Cardiac fibroblast (primary cell): ENCODE data around the gene PGAM2.

ENCODE experiments used
- DNase-seq, 2 donors: peaks; one replicate each; pipeline versions ENCODE4 v3.0.0 to v3.0.0-alpha.2; 2010; ENCODE audit warnings: low read depth in 2 of 2
- H3K4me3 ChIP-seq, 2 donors: replicated peaks in 1 of 2; 1 replicate in 1 of 2; 2 replicates in 1 of 2; pipeline ENCODE4 v1.5.1; 2011; ENCODE audit warnings: low read depth in 2 of 2, low read length in 2 of 2, mild to moderate bottlenecking in 2 of 2, moderate library complexity in 1 of 2
- TF ChIP-seq, protein P1 (sequence below): IDR thresholded peaks from one replicate; pipeline ENCODE4 v1.5.1; 2011; ENCODE audit warnings: low read depth, mild to moderate bottlenecking, low read length, inconsistent platforms

Gene PGAM2

DNA sequence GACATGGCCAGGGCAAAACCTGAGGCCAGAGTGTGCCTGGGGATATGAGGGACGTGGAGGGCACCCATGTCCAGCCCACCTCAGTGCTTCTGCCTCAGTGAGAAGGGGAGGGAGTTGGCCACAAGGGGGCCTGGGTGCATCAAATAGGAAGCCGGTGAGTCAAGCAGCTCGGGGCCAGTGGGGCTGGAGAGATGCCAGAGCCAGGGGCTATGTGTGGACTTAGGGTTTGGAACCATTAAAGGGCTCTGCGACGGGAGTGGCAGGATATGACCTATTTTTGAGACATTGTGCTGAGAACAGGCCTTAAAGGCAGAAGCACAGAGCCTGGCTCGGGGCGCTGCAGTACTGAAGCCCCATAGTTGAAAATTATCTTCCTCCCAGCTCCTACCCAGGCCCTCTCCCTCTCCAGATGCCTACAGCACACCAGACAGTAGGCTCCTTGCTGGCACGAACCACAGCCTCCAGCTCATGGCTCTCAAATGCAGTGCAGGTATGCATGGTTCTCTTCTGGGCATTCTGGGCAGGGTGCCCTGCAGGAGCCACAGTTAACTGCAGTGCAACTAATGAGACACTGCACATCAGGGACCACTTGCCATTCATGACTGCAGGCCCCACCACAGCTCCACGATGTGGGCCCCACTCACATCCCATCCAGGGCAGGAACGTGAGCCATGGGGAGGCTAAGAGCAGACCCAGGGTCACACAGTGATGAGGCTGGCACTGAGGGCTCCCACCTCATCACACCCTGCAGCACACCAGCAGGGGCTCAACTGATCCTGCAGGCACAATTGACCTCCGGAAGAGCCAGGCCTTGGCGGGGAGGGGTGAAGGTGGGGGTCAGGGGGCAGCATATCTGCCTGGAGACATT, 7.2 kb upstream of the PGAM2 start:
- peak; percentile 90 to 91 for DNase-seq
- no peak overlapping the region for H3K4me3 ChIP-seq

DNA sequence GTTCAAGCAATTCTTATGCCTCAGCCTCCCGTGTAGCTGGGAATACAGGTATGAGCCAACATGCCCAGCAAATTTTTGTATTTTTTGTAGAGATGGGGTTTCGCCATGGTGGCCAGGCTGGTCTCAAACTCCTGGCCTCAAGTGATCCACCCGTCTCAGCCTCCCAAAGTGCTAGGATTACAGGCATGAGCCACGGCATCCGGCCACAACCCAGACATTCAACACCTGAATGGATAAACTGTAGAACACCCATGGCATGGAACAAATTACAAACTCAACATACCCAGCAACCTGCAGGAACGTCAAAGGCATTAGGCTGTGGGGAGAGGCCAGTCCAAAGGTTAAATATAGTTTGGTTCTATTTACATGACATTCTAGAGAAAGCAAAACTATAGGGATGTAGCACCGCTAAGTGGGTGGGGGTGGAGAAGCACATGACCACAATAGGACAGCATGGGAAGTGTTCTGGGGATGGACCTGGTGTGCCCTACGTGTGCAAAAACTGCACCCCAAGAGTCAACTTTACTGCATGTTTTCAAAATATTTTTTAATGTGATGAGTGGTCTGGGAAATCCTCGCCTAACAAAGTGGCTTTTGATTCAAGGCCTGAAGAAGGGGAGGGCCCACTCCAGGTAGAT, 6.5 kb upstream of the PGAM2 start:
- no peak overlapping the region for H3K4me3 ChIP-seq
- no peak for DNase-seq
- TF ChIP-seq, protein P1, sequence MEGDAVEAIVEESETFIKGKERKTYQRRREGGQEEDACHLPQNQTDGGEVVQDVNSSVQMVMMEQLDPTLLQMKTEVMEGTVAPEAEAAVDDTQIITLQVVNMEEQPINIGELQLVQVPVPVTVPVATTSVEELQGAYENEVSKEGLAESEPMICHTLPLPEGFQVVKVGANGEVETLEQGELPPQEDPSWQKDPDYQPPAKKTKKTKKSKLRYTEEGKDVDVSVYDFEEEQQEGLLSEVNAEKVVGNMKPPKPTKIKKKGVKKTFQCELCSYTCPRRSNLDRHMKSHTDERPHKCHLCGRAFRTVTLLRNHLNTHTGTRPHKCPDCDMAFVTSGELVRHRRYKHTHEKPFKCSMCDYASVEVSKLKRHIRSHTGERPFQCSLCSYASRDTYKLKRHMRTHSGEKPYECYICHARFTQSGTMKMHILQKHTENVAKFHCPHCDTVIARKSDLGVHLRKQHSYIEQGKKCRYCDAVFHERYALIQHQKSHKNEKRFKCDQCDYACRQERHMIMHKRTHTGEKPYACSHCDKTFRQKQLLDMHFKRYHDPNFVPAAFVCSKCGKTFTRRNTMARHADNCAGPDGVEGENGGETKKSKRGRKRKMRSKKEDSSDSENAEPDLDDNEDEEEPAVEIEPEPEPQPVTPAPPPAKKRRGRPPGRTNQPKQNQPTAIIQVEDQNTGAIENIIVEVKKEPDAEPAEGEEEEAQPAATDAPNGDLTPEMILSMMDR, result no peak

More for the DNA sequence above, 7.2 kb upstream of the PGAM2 start:
- TF ChIP-seq, protein P1, result peak; percentile 93

DNA sequence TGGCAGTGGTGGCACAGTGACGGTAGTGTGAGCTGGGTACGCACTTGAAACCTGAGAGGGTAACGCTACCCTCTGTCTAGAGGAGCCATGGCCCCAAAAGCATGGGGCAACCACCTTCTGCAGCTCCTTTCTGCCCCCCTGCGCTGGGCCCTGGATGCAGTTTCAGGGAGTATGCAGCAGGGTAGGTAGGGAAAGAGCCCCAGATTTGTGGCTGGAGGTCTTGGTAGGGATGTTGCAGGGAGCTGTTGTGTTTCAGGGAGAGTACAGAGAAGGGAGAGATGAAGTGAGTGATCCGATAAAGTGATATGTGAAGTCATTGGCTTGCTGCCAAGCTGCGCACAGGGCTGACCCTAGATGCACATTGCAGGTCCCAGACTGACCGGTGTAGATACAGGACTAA, 2.7 kb upstream of the PGAM2 start:
- TF ChIP-seq, protein P1, result no peak
- no peak for DNase-seq
- no peak overlapping the region for H3K4me3 ChIP-seq

DNA sequence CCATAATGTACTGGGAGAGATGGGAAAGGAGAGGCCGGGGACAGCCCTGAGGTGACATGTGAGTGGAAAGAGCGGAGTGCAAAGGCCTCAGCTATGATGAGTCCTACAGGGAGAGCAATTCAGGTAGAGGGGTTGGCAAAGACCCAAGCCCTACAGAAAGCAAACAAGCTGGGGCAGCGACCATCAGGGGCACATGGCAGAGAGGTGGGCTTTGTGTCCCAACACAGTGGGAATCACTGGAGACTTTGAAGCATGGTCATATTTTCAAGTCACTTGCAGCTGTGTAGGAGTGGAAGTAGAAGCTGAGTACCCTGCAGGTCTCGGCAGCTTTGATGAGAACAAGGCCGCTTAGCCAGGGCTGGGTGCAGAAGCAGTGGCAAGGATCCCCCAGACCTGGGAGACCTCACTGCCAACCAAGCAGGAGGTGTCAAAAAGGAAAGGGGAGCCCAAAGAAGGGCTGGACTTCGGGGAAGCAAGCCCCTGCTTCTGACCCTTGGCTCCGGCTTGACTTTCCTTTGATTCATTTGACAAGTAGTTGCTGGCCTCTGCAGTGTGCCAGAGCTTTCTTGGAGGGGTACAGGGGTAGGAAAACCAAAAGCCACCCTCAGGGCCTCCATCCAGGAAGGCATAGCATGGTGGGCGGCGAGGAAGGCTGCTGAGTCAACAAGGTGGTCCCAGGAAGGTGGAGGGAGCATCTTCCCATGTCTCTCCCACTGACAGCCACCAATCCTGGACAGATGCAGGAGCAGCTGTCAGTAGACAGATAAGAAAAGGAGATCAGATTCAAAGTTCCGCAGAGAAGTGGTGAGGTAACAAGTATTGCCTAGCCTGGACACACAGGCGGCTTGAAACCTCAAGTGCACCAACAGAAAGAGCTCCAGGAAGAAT, 1.9 kb upstream of the PGAM2 start:
- no peak overlapping the region for H3K4me3 ChIP-seq
- peak in 1 of 2 donors; percentile 16 for DNase-seq
- TF ChIP-seq, protein P1, result no peak

DNA sequence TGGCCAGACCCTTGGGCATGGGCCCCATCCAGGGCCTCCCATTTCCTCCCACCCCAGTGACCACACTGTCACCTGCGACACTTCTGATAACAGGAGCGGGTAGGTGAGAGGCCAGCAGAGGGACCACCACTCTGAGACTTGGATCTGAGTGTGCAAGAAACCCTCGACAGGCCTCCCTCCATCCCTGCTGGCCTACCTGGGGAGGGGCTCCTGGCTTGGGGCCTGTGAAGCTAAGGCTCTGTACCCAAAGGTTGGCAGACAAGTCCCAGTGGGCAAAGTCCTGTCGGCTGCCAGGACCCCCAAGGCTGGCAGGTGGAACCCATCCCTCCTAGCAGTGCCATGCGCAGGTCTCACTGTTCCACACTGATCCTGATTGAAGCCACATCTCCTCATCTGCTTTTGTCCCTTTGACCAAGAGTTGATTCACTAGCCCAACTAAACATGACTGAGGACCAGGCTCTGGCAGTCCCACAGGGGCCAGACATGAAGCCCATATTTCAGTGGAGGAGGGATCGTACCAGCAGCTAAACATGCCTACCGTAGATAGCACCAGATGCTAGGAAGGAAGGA, 1.2 kb upstream of the PGAM2 start:
- peak in 1 of 2 donors; percentile 7 for DNase-seq
- TF ChIP-seq, protein P1, result no peak
- H3K4me3 ChIP-seq, result no peak overlapping the region

DNA sequence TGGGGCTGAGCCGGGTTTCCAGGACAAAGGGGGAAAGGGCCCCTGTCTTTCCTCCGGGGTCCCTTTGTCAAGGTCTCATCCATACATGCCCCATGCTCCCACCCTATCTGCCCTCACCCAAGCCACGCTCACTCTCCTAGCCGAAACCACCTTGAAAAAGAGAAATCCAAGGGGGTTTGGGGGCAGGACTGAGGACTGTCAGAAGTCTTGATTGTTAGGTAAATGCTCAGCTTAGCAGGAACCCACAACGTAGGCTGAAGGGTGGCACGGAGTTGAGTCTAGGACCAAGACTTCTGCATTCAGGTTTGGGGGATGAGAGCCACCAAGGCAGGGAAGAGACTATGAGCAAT, 719 bp upstream of the PGAM2 start:
- peak in 1 of 2 donors; percentile 16 for DNase-seq
- TF ChIP-seq, protein P1, result no peak
- no peak overlapping the region for H3K4me3 ChIP-seq
